ENCODE results near the gene COQ5. TPM values are rescaled to one million over a fixed set of nuclear protein-coding genes. Genes with fewer than 3 reads are reported as not detected.

Gene COQ5
- total RNA-seq, 1 experiment from 2014 or later = 56.8 TPM

GRCh38 chr12:120465756-120466155 is 63.2 kb downstream of the COQ5 start:
- Histone ChIP-seq H3K36me3 (replicated peaks; ENCODE audit: control insufficient read depth, insufficient read depth, low read length) (peaks cover 42% of the 10 kb centered on the region), H3K27me3 (ENCODE audit: control insufficient read depth, insufficient read depth, low read length) (no peaks in the 10 kb centered on the region), H3K4me3 (ENCODE audit: insufficient read depth, low read depth, low read length) (no peak overlapping the region)
- DNase-seq = no peak

- DNase-seq = no peak
- peaks cover 52% of the 10 kb centered on the region for H3K36me3 ChIP-seq (replicated peaks; ENCODE audit: control insufficient read depth, insufficient read depth, low read length)
- H3K4me3 ChIP-seq (ENCODE audit: insufficient read depth, low read depth, low read length) = no peak overlapping the region
- H3K27me3 ChIP-seq (ENCODE audit: control insufficient read depth, insufficient read depth, low read length) = no peaks in the 10 kb centered on the region
Observed at GRCh38 chr12:120463712-120464111, 65.2 kb downstream of the COQ5 start.

DNA sequence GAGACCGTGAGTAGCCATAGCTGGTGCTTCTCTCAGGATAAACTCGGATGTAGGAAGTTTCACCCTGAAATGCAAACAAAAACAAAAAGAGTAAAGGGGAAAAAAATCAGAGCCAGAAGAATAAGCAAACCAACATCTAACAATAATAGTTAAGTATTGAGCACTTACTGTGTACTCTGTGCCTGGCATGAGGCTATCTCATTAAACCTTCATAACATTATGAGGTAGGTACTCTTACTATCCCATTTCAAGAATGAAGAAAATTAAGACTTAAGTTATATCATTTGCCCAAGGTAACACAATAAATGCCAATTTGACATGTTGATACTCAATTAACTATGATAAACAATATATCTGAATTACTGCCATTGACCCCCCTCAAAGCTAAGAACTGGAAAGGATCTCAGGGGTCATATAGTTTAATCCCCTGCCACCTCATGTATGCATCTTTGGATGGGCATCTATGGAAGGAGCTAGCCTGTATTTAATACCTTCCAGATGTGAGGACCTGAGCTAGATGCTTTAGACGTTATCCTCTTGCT is 66.8 kb downstream of the COQ5 start:
- DNase-seq = no peak
- no peak overlapping the region for H3K4me3 ChIP-seq (ENCODE audit: insufficient read depth, low read depth, low read length)
- H3K27me3 ChIP-seq (ENCODE audit: control insufficient read depth, insufficient read depth, low read length) = no peaks in the 10 kb centered on the region
- peaks cover 60% of the 10 kb centered on the region for H3K36me3 ChIP-seq (replicated peaks; ENCODE audit: control insufficient read depth, insufficient read depth, low read length)

GRCh38 chr12:120460157-120460556 is 68.8 kb downstream of the COQ5 start:
- no peaks in the 10 kb centered on the region for H3K27me3 ChIP-seq (ENCODE audit: control insufficient read depth, insufficient read depth, low read length)
- H3K36me3 ChIP-seq (replicated peaks; ENCODE audit: control insufficient read depth, insufficient read depth, low read length) = peaks cover 59% of the 10 kb centered on the region
- H3K4me3 ChIP-seq (ENCODE audit: insufficient read depth, low read depth, low read length) = no peak overlapping the region
- no peak for DNase-seq

DNA sequence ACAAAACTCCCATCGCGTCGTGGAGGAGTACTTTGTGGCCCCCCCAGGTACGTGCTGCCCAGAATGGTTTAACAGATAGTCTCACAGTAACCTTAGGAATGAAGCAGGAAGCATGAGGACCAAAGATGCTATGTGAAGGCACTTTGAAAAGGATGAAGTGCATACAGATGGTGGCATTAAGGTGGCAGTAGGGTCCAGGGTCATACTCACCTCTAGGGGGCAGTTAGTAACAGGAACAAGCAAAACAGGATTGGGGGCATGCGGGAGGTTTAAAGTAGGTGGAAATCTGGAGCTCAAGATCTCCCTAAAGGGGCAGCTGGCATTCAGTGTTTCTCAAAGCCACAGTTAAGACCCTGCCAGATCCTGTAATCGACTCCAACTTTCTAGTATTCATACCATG is 71.8 kb downstream of the COQ5 start:
- Histone ChIP-seq H3K36me3 (replicated peaks; ENCODE audit: control insufficient read depth, insufficient read depth, low read length) (peaks cover 38% of the 10 kb centered on the region), H3K27me3 (ENCODE audit: control insufficient read depth, insufficient read depth, low read length) (no peaks in the 10 kb centered on the region), H3K4me3 (ENCODE audit: insufficient read depth, low read depth, low read length) (no peak overlapping the region)
- peak; percentile 84 for DNase-seq

GRCh38 chr12:120455302-120455701 is 73.7 kb downstream of the COQ5 start:
- no peak overlapping the region for H3K4me3 ChIP-seq (ENCODE audit: insufficient read depth, low read depth, low read length)
- no peaks in the 10 kb centered on the region for H3K27me3 ChIP-seq (ENCODE audit: control insufficient read depth, insufficient read depth, low read length)
- no peak for DNase-seq
- H3K36me3 ChIP-seq (replicated peaks; ENCODE audit: control insufficient read depth, insufficient read depth, low read length) = peaks cover 29% of the 10 kb centered on the region

DNA sequence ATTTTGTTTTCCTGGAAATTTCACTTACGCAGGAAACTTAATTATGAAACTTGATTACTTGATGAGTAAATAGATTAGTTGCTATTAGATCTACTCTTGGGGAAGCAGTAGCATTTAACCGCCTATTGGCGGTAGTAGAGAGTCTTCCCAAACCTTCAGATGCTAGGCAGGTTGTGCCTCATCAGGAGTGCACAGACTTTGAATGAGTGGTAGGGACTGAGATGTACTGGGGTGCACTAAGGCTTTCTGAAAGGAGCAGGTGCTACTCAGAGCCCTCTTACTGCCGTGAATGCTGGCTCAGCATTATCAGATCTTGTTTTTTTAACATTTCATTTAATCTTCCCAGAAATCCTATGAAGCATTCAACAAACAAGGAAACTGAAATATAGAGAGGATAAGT is 75.0 kb downstream of the COQ5 start:
- Histone ChIP-seq H3K36me3 (replicated peaks; ENCODE audit: control insufficient read depth, insufficient read depth, low read length) (peaks cover 22% of the 10 kb centered on the region), H3K27me3 (ENCODE audit: control insufficient read depth, insufficient read depth, low read length) (no peaks in the 10 kb centered on the region), H3K4me3 (ENCODE audit: insufficient read depth, low read depth, low read length) (no peak overlapping the region)
- DNase-seq = peak; percentile 74

Other genes starting within 250 kb of the COQ5 start
- gene RNU4-2, start 237.3 kb downstream of the COQ5 start, total RNA-seq (2014; rRNA removed; shearing (Covaris generic)) = under 0.01 TPM in 2 replicates
- under 0.01 TPM in 2 replicates for gene RNU4-1, start 235.9 kb downstream of the COQ5 start, total RNA-seq (2014; rRNA removed; shearing (Covaris generic))
- 3.1 and 4.1 TPM in 2 replicates for gene SIRT4, start 226.8 kb downstream of the COQ5 start, total RNA-seq (2014; rRNA removed; shearing (Covaris generic))
- gene PLA2G1B, start 201.4 kb downstream of the COQ5 start, total RNA-seq (2014; rRNA removed; shearing (Covaris generic)) = not detected in 2 replicates
- gene MSI1, start 160.0 kb downstream of the COQ5 start, total RNA-seq (2014; rRNA removed; shearing (Covaris generic)) = 23.2 and 31.8 TPM in 2 replicates
- gene COX6A1, start 91.0 kb downstream of the COQ5 start, total RNA-seq (2014; rRNA removed; shearing (Covaris generic)) = 488 and 604 TPM in 2 replicates
- gene TRIAP1, start 82.8 kb downstream of the COQ5 start, total RNA-seq (2014; rRNA removed; shearing (Covaris generic)) = 35.2 and 37.2 TPM in 2 replicates
- gene GATC, start 82.7 kb downstream of the COQ5 start, total RNA-seq (2014; rRNA removed; shearing (Covaris generic)) = 19.8 and 23.4 TPM in 2 replicates
- gene SRSF9, start 59.4 kb downstream of the COQ5 start, total RNA-seq (2014; rRNA removed; shearing (Covaris generic)) = 203 and 212 TPM in 2 replicates
- gene DYNLL1, start 33.0 kb downstream of the COQ5 start, total RNA-seq (2014; rRNA removed; shearing (Covaris generic)) = 215 and 313 TPM in 2 replicates
- 118 and 119 TPM in 2 replicates for gene RNF10, start 5.2 kb upstream of the COQ5 start, total RNA-seq (2014; rRNA removed; shearing (Covaris generic))
- gene POP5, start 52.2 kb upstream of the COQ5 start, total RNA-seq (2014; rRNA removed; shearing (Covaris generic)) = 52.6 and 53.8 TPM in 2 replicates
- gene CABP1, start 111.5 kb upstream of the COQ5 start, total RNA-seq (2014; rRNA removed; shearing (Covaris generic)) = 4.4 and 6.0 TPM in 2 replicates
- gene MLEC, start 158.0 kb upstream of the COQ5 start, total RNA-seq (2014; rRNA removed; shearing (Covaris generic)) = 142 and 181 TPM in 2 replicates
- gene UNC119B, start 181.3 kb upstream of the COQ5 start, total RNA-seq (2014; rRNA removed; shearing (Covaris generic)) = 15.8 and 26.4 TPM in 2 replicates
- 14.0 and 16.0 TPM in 2 replicates for gene ACADS, start 196.7 kb upstream of the COQ5 start, total RNA-seq (2014; rRNA removed; shearing (Covaris generic))